Large intestine (tissue), 3 donors: Measurements from ENCODE around the gene SYNPR. TPM values are rescaled to one million over a fixed set of nuclear protein-coding genes. Genes with fewer than 3 reads are reported as not detected.

Experiments
- DNase-seq, 2 donors: peaks; one replicate each; pipeline versions ENCODE4 v3.0.0 to v3.0.0-alpha.2; 2013
- H3K27ac ChIP-seq: one replicate; pipeline ENCODE4 v1.5.1; 2013; ENCODE audit warnings: low read length
- H3K27me3 ChIP-seq: 2 replicates; pipeline ENCODE4 v1.6.1; 2013; ENCODE audit warnings: low read length; ENCODE audit not compliant: control insufficient read depth, insufficient read depth
- H3K36me3 ChIP-seq: 2 replicates; pipeline ENCODE4 v1.6.1; 2013; ENCODE audit warnings: low read length; ENCODE audit not compliant: control insufficient read depth, insufficient read depth
- H3K4me1 ChIP-seq: one replicate; pipeline ENCODE4 v1.6.1; 2013; ENCODE audit warnings: low read length; ENCODE audit not compliant: control insufficient read depth, insufficient read depth
- H3K4me3 ChIP-seq: one replicate; pipeline ENCODE4 v1.5.1; 2013; ENCODE audit warnings: low read length
- H3K9me3 ChIP-seq: one replicate; pipeline ENCODE4 v1.6.1; 2013; ENCODE audit warnings: mild to moderate bottlenecking, low read depth, low read length, moderate library complexity; ENCODE audit not compliant: control insufficient read depth
- WGBS: methylation state at CpG from one replicate; pipeline ENCODE4 v1.1.5; 2013; ENCODE audit warnings: low lambda C conversion rate; ENCODE audit not compliant: insufficient coverage; 5-methylcytosine and 5-hydroxymethylcytosine counted together
- polyA plus RNA-seq: library from polyadenylated mRNA; unstranded; fragments of 120-200 nt; gene quantifications from one replicate; pipeline ENCODE4 v1.2.1, GENCODE V29; 2013

Gene SYNPR
- polyA plus RNA-seq, 1 donor: 0.87 TPM

DNA sequence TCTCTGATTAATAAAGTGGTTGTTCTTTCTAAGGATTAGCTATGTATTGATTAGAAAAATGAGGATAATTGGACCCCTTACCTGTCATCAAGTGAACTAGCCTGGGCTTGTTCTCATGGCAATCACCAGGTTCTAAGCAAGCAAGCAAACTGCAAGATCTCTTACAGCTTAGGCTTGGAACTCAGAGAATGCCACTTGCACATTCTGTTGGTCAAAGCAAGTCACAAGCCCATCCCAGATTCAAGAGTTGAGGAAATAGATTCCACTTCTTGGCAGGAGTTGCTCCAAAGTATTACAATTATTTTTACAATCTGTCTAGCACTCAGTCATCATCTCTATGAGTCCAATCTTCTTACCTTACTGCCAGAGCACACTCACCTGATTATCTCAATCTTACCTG, 180.3 kb downstream of the SYNPR start:
- Histone ChIP-seq H3K27ac (no peak overlapping the region), H3K9me3 (no peaks in the 10 kb centered on the region), H3K36me3 (no peaks in the 10 kb centered on the region), H3K27me3 (no peaks in the 10 kb centered on the region), H3K4me1 (no peaks in the 10 kb centered on the region), H3K4me3 (no peak overlapping the region)
- DNase-seq: no peak

- Histone ChIP-seq H3K4me3 (no peak overlapping the region), H3K27me3 (no peaks in the 10 kb centered on the region), H3K4me1 (no peaks in the 10 kb centered on the region), H3K27ac (no peak overlapping the region), H3K9me3 (no peaks in the 10 kb centered on the region), H3K36me3 (no peaks in the 10 kb centered on the region)
- no peak for DNase-seq
Observed at GRCh38 chr3:63462732-63463131, 184.6 kb downstream of the SYNPR start.

GRCh38 chr3:63467392-63467791, 189.3 kb downstream of the SYNPR start:
- Histone ChIP-seq H3K36me3 (no peaks in the 10 kb centered on the region), H3K27me3 (no peaks in the 10 kb centered on the region), H3K4me1 (no peaks in the 10 kb centered on the region), H3K9me3 (no peaks in the 10 kb centered on the region), H3K4me3 (no peak overlapping the region), H3K27ac (no peak overlapping the region)
- 61% methylated on average over 3 of the region's 3 CpGs for WGBS
- no peak for DNase-seq

DNA sequence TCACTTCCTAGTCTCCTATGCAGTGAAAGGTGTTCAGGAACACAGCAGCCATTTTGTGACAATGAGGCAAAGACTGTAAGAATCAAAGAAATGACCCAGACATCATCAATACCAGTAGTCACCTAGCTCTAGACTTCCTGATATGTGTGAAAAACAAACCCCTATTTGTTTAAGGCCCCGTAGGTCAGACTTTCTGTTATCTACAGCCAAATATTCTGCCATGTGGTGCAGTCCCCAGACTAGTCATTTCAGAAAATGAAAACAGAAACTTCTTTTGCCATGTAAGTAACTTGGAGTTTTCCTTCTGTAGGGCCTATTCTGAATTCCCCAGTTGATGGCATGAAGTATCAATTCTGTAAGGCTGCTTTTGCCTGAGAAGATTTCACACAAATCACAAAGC, 192.6 kb downstream of the SYNPR start:
- Histone ChIP-seq H3K36me3 (no peaks in the 10 kb centered on the region), H3K4me3 (no peak overlapping the region), H3K27ac (no peak overlapping the region), H3K4me1 (no peaks in the 10 kb centered on the region), H3K9me3 (no peaks in the 10 kb centered on the region), H3K27me3 (no peaks in the 10 kb centered on the region)
- WGBS: no CpG with 5 or more reads among the region's 1 CpG
- no peak for DNase-seq

GRCh38 chr3:63471781-63472180, 193.7 kb downstream of the SYNPR start:
- WGBS: no CpG with 5 or more reads among the region's 5 CpGs

GRCh38 chr3:63473641-63474166, 195.6 kb downstream of the SYNPR start:
- DNase-seq: no peak
- Histone ChIP-seq H3K9me3 (no peaks in the 10 kb centered on the region), H3K4me3 (no peak overlapping the region), H3K4me1 (no peaks in the 10 kb centered on the region), H3K36me3 (no peaks in the 10 kb centered on the region), H3K27me3 (no peaks in the 10 kb centered on the region), H3K27ac (no peak overlapping the region)
- no CpG with 5 or more reads among the region's 6 CpGs for WGBS

More at GRCh38 chr3:63471781-63472180, 193.7 kb downstream of the SYNPR start:
- H3K4me1 ChIP-seq: no peaks in the 10 kb centered on the region
- H3K4me3 ChIP-seq: no peak overlapping the region
- H3K9me3 ChIP-seq: no peaks in the 10 kb centered on the region
- H3K27me3 ChIP-seq: no peaks in the 10 kb centered on the region
- DNase-seq: no peak
- H3K36me3 ChIP-seq: no peaks in the 10 kb centered on the region
- H3K27ac ChIP-seq: no peak overlapping the region

DNA sequence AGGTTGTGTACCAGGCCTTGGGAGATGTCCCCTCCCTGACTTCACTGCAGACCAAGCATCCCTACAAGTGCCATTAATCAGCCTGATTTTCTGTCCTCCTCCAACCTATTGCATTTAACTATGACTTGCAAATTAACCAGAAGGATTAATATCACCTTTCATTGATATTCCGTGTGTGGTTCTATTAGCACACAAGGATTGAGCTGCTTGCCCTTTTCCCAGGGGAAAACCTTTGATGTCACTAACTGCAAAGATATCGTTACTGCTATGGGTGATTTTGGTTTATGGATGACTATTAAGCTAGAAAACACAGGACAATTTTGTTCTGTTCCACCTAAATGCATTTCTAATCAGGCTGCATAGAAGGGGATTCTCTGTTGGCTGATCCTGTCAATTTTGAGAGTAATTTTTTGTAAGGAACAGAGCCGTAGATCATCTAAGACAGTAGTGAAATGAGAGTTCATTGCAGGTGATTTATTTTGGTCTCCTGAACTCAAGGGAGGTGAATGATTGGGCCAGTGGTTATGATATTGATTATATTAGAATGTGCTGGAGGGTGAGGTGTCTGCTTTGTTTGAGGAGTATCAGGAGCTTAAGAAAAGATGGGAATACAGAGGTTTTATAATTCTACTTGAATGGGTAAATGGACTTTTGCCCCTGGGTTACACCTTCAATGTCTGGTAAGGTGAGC, 196.9 kb downstream of the SYNPR start:
- Histone ChIP-seq H3K9me3 (no peaks in the 10 kb centered on the region), H3K36me3 (no peaks in the 10 kb centered on the region), H3K4me3 (no peak overlapping the region), H3K4me1 (no peaks in the 10 kb centered on the region), H3K27ac (no peak overlapping the region), H3K27me3 (no peaks in the 10 kb centered on the region)
- no peak for DNase-seq
- WGBS: no CpG with 5 or more reads among the region's 3 CpGs

DNA sequence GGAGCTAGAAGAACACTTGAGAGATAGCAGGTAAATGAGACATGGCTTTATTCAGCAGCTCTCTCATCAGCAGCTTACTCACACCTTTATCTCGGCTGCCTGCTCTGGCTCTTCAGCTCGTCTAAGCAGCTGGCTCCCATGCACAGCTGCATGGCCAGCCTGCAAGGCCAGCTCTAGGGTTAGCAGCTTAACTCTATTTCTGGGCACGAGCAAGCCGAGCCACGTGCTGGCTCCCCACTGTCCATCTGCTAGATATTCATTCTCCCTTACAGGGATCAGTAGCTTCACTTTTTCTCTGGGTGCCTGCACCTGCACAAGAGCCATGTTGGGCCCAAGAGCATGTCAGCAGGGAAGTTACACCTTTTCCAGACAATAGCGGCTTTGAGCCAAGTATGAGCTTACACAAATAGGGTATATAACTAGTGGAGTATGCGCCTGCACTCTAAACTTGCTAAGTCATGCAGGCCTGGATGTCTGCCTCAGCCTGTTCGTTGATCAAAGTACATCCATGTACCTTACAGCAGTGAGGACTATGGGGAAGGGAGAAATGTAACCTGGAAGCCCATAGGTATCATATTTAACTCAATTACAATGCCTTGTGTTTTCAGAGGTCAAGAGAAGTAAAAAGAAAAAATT, 199.5 kb downstream of the SYNPR start:
- H3K36me3 ChIP-seq: no peaks in the 10 kb centered on the region
- WGBS: no CpG with 5 or more reads among the region's 8 CpGs
- no peak overlapping the region for H3K4me3 ChIP-seq
- H3K4me1 ChIP-seq: no peaks in the 10 kb centered on the region
- H3K27me3 ChIP-seq: no peaks in the 10 kb centered on the region
- DNase-seq: no peak
- H3K9me3 ChIP-seq: no peaks in the 10 kb centered on the region
- no peak overlapping the region for H3K27ac ChIP-seq

- 100% methylated on average over 2 of the region's 6 CpGs for WGBS
- Histone ChIP-seq H3K4me1 (no peaks in the 10 kb centered on the region), H3K4me3 (no peak overlapping the region), H3K27me3 (no peaks in the 10 kb centered on the region), H3K36me3 (no peaks in the 10 kb centered on the region), H3K9me3 (no peaks in the 10 kb centered on the region), H3K27ac (no peak overlapping the region)
- no peak for DNase-seq
Observed at GRCh38 chr3:63478990-63479660, 201.0 kb downstream of the SYNPR start.

DNA sequence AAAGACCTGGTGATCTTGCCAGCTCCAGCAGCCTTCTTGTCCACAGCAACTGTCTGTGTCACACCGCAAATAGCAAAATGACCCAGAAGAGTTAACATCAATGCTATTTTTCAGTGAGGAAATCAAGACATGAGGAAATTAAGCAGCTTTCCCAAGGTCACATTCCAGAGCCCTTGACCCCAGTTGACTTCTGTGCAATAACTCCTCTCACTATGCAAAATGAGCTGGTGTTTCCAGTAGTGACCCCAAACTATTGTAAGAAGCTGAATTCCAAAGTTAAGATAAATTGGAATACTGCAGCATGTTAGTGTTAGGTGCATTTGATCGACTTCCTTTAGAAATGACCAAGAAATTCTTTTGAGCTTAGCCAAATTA, 201.5 kb downstream of the SYNPR start:
- no peak for DNase-seq
- Histone ChIP-seq H3K27me3 (no peaks in the 10 kb centered on the region), H3K36me3 (no peaks in the 10 kb centered on the region), H3K9me3 (no peaks in the 10 kb centered on the region), H3K27ac (no peak overlapping the region), H3K4me1 (no peaks in the 10 kb centered on the region), H3K4me3 (no peak overlapping the region)
- WGBS: no CpG with 5 or more reads among the region's 2 CpGs
